T-helper 17 cell (primary cell): ENCODE measurements around the gene CTSW. TPM values are rescaled to one million over a fixed set of nuclear protein-coding genes. Genes with fewer than 3 reads are reported as not detected.

Experiments
- ATAC-seq: fragments of 150-1000 bp; cut with Tn5 transposase; 2 replicates; pipeline ENCODE4 v1.10.0; 2021; ENCODE audit warnings: mild to moderate bottlenecking, moderate library complexity
- DNase-seq, 3 donors: peaks; one replicate each; pipeline versions ENCODE4 v3.0.0 to v3.0.0-alpha.2; 2020 to 2021
- H3K9me3 ChIP-seq: one replicate; pipeline ENCODE4 v1.7.0; 2013; ENCODE audit warnings: low read length, mild to moderate bottlenecking; ENCODE audit not compliant: control insufficient read depth, poor library complexity, severe bottlenecking
- H3K27ac Mint-ChIP-seq: one replicate; pipeline ENCODE4 v1.8.0; 2022; ENCODE audit warnings: mild to moderate bottlenecking, moderate library complexity, mixed read lengths
- H3K27me3 Mint-ChIP-seq: one replicate; pipeline ENCODE4 v1.8.0; 2022; ENCODE audit warnings: mixed read lengths
- H3K36me3 Mint-ChIP-seq: one replicate; pipeline ENCODE4 v1.8.0; 2022; ENCODE audit warnings: low read depth, mixed read lengths
- H3K4me1 Mint-ChIP-seq: one replicate; pipeline ENCODE4 v1.8.0; 2022; ENCODE audit warnings: mild to moderate bottlenecking, mixed read lengths
- H3K4me3 Mint-ChIP-seq: one replicate; pipeline ENCODE4 v1.8.0; 2022; ENCODE audit warnings: mild to moderate bottlenecking, moderate library complexity, mixed read lengths
- total RNA-seq, 4 donors: library from RNA in 2 of 4; stranded (reverse) in 2 of 4; gene quantifications; one replicate each; pipeline ENCODE4 v1.2.3 and lab custom pipeline; 2022 to 2026

CTSW gene
- total RNA-seq, 2 donors from 2014 or later: 19.7 to 52.7 TPM

GRCh38 chr11:65880027-65880426, 390 bp downstream of the CTSW start:
- no peaks in the 10 kb centered on the region for H3K9me3 ChIP-seq
- Mint-ChIP-seq H3K36me3 (peaks cover 3% of the 10 kb centered on the region), H3K4me1 (peaks cover 23% of the 10 kb centered on the region), H3K4me3 (peak overlapping the region; percentile 81), H3K27ac (peak overlapping the region; percentile 85), H3K27me3 (no peaks in the 10 kb centered on the region)
- no peak for ATAC-seq
- no peak for DNase-seq

DNA sequence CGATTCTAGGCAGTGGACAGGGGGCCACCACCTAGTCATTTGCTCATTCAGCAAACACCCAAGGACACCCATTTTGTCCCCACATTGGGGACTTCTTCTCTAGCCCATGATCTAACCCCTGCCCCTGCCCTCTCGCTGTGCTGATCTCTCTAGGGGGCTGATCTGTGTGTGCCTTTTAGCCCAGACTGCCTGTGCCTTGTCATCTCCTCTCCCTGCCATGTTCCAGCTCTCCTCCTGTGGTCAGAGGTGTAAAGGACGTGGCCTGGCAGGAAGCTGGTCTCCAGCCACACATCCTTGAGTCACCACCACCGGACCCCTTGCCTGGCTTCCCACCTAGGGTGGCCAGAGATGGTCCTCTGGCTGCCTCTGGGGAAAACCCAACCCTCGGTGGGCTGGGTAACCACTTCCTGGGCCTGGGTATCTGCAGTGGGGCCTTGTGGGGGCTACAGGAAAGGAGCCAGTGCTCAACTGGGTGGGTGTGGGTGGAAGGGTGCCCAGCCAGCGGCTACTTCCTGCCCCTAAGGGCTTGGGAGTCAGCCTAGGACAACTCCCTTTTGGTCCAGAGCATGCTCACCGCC, 1.3 kb downstream of the CTSW start:
- H3K27ac Mint-ChIP-seq: peak overlapping the region; percentile 85
- ATAC-seq: no peak
- H3K9me3 ChIP-seq: no peaks in the 10 kb centered on the region

GRCh38 chr11:65882120-65883057, 2.8 kb downstream of the CTSW start:
- no peak for ATAC-seq

More for the DNA sequence above, 1.3 kb downstream of the CTSW start:
- Mint-ChIP-seq H3K27me3 (no peaks in the 10 kb centered on the region), H3K4me3 (peak overlapping the region; percentile 39), H3K36me3 (peaks cover 3% of the 10 kb centered on the region), H3K4me1 (peaks cover 23% of the 10 kb centered on the region)
- no peak for DNase-seq

GRCh38 chr11:65883058-65883761, 3.6 kb downstream of the CTSW start:
- no peak overlapping the region for H3K4me3 Mint-ChIP-seq
- H3K27ac Mint-ChIP-seq: no peak overlapping the region
- peaks cover 30% of the 10 kb centered on the region for H3K4me1 Mint-ChIP-seq
- peaks cover 3% of the 10 kb centered on the region for H3K36me3 Mint-ChIP-seq
- ATAC-seq (no peak), DNase-seq (no peak)
- no peaks in the 10 kb centered on the region for H3K9me3 ChIP-seq
- no peaks in the 10 kb centered on the region for H3K27me3 Mint-ChIP-seq

More at GRCh38 chr11:65882120-65883057, 2.8 kb downstream of the CTSW start:
- Mint-ChIP-seq H3K4me3 (no peak overlapping the region), H3K27ac (no peak overlapping the region), H3K36me3 (peaks cover 3% of the 10 kb centered on the region), H3K4me1 (peaks cover 29% of the 10 kb centered on the region), H3K27me3 (no peaks in the 10 kb centered on the region)
- H3K9me3 ChIP-seq: no peaks in the 10 kb centered on the region
- DNase-seq: no peak

- no peaks in the 10 kb centered on the region for H3K9me3 ChIP-seq
- Mint-ChIP-seq H3K27ac (peak overlapping the region; percentile 56), H3K4me3 (peak overlapping the region; percentile 49), H3K4me1 (peaks cover 36% of the 10 kb centered on the region), H3K36me3 (peaks cover 3% of the 10 kb centered on the region), H3K27me3 (no peaks in the 10 kb centered on the region)
- ATAC-seq (no peak), DNase-seq (no peak)
Measured at GRCh38 chr11:65883786-65884715, 4.4 kb downstream of the CTSW start.

DNA sequence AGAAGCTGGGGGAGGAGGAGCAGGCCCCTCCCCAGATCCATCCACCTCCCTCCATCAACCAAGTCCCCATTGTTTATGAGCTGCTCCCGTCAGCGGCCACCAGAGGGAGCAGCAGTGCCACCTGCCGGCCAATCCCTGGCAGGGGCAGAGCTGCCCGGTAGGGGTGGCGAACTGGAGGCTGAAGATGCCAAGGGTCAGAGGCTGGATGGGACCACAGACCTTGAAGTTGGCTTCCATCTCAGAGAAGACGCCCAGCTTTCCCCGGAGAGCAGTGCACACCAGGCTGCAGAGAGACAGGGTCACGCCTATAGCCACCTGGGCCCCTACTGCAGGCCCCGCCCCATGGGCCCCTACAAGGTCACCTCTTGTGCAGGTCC, 5.1 kb downstream of the CTSW start:
- peak; percentile 61 for ATAC-seq
- H3K9me3 ChIP-seq: no peaks in the 10 kb centered on the region
- H3K27me3 Mint-ChIP-seq: no peaks in the 10 kb centered on the region
- peak overlapping the region; percentile 49 for H3K4me3 Mint-ChIP-seq
- peaks cover 3% of the 10 kb centered on the region for H3K36me3 Mint-ChIP-seq
- H3K4me1 Mint-ChIP-seq: peaks cover 38% of the 10 kb centered on the region
- peak overlapping the region; percentile 56 for H3K27ac Mint-ChIP-seq
- DNase-seq: peak; percentile 74 to 85 (median 74)

GRCh38 chr11:65885231-65885630, 5.6 kb downstream of the CTSW start:
- Mint-ChIP-seq H3K4me1 (peaks cover 42% of the 10 kb centered on the region), H3K36me3 (peaks cover 3% of the 10 kb centered on the region), H3K4me3 (peak overlapping the region; percentile 9), H3K27ac (peak overlapping the region; percentile 56), H3K27me3 (no peaks in the 10 kb centered on the region)
- DNase-seq: no peak
- H3K9me3 ChIP-seq: no peaks in the 10 kb centered on the region
- no peak for ATAC-seq

GRCh38 chr11:65885808-65886536, 6.3 kb downstream of the CTSW start:
- H3K9me3 ChIP-seq: no peaks in the 10 kb centered on the region
- Mint-ChIP-seq H3K36me3 (peaks cover 3% of the 10 kb centered on the region), H3K4me1 (peaks cover 39% of the 10 kb centered on the region), H3K4me3 (no peak overlapping the region), H3K27me3 (no peaks in the 10 kb centered on the region), H3K27ac (peak overlapping the region; percentile 86)
- ATAC-seq (no peak), DNase-seq (no peak)

DNA sequence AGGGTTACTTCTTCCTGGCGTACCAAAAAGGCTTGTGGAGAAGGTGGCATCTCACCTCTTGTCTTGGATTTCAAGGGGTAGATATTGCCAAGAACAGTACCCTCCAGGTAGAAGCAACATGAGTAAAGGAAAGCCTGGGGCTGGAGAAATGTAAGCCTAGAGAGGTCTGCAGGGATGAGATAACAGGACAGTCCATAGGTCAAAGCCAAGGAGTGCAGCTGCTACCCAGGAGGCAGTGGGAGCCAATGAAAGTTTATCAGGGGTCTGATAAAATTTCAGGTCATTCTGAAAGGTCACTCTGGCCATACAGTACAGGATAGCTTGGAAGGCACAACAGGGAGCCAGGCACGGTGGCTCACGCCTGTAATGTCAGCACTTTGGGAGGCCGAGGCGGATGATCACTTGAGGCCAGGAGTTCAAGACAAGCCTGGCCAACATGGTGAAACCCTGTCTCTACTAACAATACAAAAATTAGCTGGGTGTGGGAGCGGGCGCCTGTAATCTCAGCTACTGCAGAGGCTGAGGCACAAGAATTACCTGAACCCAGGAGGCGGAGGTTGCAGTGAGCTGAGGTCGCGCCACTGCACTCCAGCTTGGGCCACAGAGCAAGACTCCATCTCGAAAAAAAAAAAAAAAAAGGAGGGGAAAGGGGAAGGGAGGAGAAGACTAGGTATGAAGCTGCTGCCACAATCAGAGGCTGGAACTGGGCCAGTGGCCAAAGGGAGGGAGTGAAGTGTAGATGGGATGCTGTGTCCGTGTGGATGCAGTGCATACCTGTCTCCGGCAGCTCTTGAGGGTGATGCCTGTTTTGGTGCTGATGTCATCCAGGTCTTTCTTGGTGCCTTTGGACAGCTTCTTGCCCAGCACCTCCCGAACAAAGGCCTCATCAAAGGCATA, 7.4 kb downstream of the CTSW start:
- Mint-ChIP-seq H3K4me3 (peak overlapping the region; percentile 95), H3K27ac (peak overlapping the region; percentile 98), H3K27me3 (no peaks in the 10 kb centered on the region), H3K4me1 (peaks cover 40% of the 10 kb centered on the region), H3K36me3 (peaks cover 3% of the 10 kb centered on the region)
- DNase-seq (no peak), ATAC-seq (no peak)
- H3K9me3 ChIP-seq: no peaks in the 10 kb centered on the region

- no peak for DNase-seq
Measured at GRCh38 chr11:65887723-65888162, 8.1 kb downstream of the CTSW start.

DNA sequence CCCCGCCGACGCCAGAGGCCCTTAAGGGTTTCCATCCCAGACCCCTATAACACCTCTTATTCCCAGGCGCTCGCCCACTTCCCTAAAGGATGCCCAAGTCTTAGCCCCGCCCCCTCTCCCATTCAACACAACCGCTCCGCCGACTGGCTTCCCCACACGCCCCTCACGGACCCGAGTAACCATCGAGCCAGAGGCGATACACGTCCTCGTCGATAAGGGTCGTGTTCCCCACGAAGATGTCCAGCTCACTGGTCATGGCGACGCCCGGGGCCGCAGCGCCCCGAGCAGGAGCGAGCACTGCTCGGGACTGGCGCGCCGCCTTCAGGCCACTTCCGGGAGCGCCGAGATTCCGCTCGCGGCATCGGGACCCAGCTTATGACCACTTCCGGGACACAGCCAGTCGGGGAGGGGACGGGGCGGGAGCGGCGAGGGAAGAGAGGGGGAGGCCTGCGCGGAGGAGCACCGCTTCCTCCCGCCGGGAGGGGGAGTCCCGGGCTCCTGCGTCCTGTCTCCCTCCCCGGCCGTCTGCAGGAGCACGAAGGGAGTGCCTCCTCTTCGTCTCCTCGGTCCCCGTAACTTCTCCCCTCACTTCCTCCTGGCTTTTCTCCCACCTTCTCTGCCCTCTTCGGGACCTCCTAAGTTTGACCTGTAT, 8.7 kb downstream of the CTSW start, which contains the start of gene FIBP:
Gene FIBP, minus strand, starts transcription at position 309 of the 652 bp plus-strand sequence. Its CDS starts 53 bp downstream, at position 256.
- peak; percentile 64 for ATAC-seq
- H3K27ac Mint-ChIP-seq: peak within 1 kb of the TSS; percentile 98
- no peaks in the 10 kb centered on the region for H3K9me3 ChIP-seq
- peak; percentile 88 to 94 (median 94) for DNase-seq
- peaks cover 3% of the 10 kb centered on the region for H3K36me3 Mint-ChIP-seq
- H3K4me1 Mint-ChIP-seq: peaks cover 48% of the 10 kb centered on the region
- no peaks in the 10 kb centered on the region for H3K27me3 Mint-ChIP-seq
- peak within 1 kb of the TSS; percentile 95 for H3K4me3 Mint-ChIP-seq

More at GRCh38 chr11:65887723-65888162, 8.1 kb downstream of the CTSW start:
- peaks cover 3% of the 10 kb centered on the region for H3K36me3 Mint-ChIP-seq
- H3K27ac Mint-ChIP-seq: peak overlapping the region; percentile 98
- peaks cover 47% of the 10 kb centered on the region for H3K4me1 Mint-ChIP-seq
- ATAC-seq: no peak
- H3K4me3 Mint-ChIP-seq: peak overlapping the region; percentile 95
- no peaks in the 10 kb centered on the region for H3K9me3 ChIP-seq
- no peaks in the 10 kb centered on the region for H3K27me3 Mint-ChIP-seq
